Activated T-helper 9 cell treated with anti-CD3 and anti-CD28 coated beads, Interleukin-2, amount 50 U/mL, for 16 hours (primary cell): ENCODE data around the gene ANTXR1.

Experiments
- DNase-seq: peaks from one replicate; pipeline ENCODE4 v3.0.0-alpha.2; 2020; ENCODE audit warnings: low read depth

Gene ANTXR1

DNA sequence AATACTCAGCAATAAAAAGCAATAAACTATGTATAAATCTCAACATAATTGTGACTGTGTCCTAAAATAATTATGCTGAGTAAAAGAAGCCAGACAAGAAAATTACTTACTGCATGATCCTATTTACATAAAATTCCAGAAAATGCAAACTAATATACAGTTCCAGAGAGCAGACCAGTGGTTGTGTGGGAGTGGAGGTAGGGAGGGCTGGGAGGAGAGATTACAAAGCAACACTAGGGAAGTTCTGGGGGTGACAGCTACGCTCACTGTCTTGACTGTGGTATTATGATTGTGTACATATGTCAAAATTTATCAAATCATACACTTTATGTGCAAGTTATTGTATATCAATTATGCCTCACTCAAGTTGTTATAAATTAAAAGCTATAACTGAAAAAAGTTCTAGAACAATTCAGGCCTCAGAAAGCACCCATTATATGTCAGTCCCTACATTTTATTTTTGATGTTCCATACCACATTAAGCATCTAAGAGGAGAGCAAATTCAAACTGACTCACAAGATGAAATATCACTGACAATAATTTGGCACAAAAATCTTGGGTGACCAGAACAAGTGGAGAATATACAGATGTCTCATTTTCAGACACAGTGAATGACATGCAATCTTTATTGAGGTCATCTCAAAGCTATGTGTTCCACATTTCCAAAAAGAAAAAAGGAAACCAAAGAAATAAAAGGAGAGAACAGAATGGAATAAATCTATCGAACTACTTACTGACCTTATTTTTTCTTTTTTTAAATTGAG is 85.1 kb downstream of the ANTXR1 start:
- DNase-seq, result no peak

GRCh38 chr2:69099541-69099940 is 86.6 kb downstream of the ANTXR1 start:
- DNase-seq, result no peak

- no peak for DNase-seq
Measured at GRCh38 chr2:69100220-69100723, 87.3 kb downstream of the ANTXR1 start.

DNA sequence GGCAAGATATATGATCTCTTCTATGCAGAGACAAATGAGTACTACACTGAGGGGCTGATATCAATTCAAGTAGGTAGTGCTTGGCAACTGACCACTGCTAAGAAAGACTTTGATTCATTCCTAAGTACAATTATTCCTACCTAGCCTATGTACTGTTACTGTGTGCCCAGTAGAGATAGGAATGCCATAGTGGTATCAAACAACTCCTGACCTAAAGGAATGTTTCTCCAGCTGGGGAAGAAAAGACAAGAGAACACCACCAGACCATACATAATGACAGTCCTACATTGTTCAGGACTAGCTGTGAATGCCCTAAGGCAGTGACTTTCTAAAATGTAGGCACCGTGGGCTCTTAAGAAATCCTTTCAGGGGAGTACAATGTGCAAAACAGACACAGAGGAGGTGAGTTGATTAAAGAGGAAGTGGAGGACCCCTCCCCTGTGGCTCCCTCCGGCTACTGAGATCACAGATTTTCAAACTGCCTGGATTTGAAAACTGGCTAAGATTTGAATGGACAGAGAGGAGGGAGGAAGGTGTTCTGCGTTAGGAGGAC is 89.1 kb downstream of the ANTXR1 start:
- DNase-seq, result no peak

DNA sequence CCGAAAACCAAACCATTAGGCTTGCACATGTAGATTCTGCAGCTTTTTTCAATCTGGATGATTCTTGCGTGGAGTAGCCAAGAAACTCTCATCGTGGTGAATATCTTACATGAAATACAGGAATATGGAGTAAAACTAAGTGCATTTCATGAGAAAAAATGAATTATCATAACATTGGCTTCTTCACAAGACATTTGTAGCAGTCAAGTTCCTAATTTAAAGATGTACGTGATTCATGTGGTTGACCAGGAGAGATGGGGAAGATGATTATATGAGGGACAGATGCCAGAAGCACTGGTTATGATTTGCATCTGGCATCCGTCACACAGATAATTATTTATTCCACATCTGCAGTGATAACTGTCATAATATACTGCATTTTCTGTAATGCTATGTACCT is 90.4 kb downstream of the ANTXR1 start:
- DNase-seq, result no peak

DNA sequence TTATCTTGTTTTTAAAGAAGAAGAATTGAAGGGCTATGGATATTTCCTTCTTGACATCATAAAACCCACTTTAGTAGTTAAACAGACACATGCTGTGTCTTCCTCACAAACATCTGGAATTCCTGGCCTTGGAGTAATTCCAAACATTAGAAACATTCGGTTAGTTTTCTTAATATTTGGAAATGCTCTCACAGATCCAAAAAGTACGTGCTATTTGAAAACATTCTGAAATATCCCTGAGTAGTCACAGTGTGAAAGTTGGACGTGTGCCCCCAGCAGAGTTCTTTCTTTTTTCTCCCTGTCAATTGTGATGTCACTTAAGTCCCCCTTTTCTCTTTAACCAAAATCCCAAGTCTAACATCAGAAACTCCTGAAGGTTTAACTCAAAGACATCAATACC is 91.3 kb downstream of the ANTXR1 start:
- no peak for DNase-seq

DNA sequence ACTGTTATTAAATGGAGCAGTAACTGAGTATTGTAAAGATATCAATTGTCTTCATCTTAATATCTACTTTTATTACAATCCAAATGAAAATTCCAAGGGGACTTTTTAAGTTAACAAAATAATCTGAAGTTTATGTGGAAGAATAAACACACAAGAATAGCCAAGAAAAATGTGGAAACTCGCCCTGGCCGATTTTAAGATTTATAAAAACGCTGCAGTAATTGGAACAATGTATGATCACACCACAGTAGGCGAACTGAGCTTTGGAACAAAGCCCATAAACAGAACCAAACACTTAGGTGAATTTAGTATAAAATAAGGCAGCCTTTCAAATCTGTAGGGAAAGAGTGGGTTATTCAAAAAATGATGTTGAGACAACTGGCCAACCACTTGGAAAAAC is 96.3 kb downstream of the ANTXR1 start:
- DNase-seq, result no peak

DNA sequence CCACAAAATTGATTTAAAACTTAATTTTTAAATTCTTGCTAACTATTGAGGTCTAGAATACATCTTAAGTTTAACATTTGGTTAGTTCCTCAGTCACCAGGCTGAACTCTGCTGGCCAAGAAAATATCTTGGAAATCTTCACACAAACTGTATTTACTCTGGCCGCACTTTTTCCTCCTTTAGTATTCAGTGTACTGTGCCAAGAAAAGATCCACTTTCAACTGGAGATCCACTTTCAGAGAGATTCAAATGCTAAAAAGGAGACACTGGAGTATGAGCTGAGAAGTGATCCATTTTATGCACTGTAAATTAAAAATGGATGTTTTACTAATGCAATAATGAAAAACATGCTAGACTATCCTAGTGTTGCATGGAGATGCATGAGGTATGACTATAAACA is 98.1 kb downstream of the ANTXR1 start:
- no peak for DNase-seq

DNA sequence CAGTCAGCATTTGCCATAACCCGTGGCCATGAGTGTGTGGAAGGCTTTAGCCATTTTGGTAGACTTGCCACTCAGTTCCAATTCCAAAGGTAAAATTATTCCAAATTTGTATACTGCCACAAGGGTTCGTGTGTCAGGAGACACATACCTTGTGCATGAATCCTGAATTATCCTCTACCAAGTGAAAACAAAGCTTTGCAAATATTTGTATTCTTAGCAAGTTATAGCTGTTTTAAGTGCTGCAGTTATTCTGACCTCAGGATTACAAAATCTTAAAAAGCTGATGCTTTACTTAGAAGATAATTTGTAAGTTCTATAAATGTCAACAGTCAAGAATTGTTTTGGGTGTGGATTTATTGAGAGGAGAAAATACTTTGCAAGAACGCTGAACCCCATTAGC is 100.6 kb downstream of the ANTXR1 start:
- DNase-seq, result no peak

GRCh38 chr2:69114534-69114933 is 101.6 kb downstream of the ANTXR1 start:
- no peak for DNase-seq

GRCh38 chr2:69116438-69116837 is 103.5 kb downstream of the ANTXR1 start:
- no peak for DNase-seq

DNA sequence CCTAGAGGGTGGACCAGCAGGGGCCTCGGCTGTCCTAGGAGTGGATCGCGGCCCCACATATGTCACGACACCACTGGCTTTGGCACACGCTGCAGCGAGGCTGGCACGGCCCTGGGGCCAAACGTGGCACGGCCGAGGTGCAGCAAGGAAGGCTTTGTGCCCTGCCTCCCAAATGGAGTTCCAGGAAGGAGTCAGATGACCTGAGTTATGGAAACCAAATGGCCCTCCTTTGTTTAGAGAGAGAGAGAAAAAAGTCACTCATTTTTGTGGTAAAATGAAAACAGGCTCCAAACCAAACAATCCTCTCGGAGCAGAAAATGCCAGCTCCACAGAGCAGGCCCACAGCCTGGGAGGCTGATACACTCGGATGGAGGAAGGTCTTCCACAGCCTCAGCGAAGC is 105.6 kb downstream of the ANTXR1 start:
- no peak for DNase-seq

DNA sequence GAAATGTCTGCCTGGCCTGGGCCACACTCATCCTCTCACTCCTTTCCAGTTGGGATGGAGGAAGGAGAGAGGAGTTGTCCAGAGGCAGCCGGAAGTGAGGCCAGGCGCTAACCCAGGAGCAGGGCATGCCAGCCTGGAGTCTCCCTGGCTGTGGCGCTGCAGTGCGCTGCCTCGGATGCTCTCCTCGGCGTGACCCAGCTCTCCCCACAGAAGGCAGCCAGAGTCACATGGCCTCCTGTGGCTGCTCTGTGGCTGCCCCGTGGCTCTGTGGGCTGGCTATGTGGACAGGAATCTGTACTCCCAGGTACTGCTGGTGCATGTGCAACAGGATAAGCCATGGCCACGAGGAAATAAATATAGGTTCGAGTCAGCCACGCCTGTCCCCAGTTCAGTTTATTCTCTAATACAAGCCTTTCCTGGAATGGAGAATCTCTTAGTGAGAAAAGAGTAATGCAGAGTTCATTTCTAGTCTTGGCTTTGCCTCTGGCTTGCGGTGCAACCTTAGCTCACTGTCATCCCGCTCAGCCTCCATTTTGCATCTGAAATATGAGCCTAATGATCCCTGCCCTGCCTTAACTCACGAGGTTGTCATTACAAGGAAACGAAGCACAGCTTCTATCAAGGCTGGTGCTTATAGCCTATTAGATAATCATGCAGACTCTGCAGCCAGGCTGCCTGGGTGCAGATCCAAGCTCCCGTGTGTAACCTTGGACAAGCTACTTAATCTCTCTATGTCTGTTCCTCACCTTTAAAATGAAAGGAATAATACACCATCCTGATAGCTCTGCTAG is 106.3 kb downstream of the ANTXR1 start:
- no peak for DNase-seq

- DNase-seq, result no peak
Measured at GRCh38 chr2:69122271-69122670, 109.3 kb downstream of the ANTXR1 start.

- DNase-seq, result no peak
Measured at GRCh38 chr2:69123182-69123581, 110.2 kb downstream of the ANTXR1 start.

GRCh38 chr2:69124343-69124742 is 111.4 kb downstream of the ANTXR1 start:
- no peak for DNase-seq

- DNase-seq, result no peak
Measured at GRCh38 chr2:69125816-69126215, 112.8 kb downstream of the ANTXR1 start.

DNA sequence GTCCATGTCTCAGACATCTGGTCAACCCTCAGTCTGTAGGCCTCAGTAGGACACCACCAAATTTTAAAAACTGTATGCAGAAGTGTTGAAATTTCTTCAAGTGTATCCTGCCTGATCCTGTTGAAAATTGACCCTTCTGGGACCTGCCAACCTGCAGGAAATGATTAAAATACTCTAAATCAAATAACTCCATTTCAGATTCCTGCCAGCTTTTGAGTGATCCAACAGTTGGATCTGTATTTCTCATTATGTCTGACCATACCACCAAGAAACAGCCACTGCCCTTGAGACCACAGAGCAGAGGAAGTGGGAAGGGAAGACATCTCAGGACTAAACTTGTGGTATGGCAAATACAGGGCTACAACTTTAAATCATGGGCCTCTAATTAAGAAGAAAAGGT is 113.4 kb downstream of the ANTXR1 start:
- DNase-seq, result no peak

DNA sequence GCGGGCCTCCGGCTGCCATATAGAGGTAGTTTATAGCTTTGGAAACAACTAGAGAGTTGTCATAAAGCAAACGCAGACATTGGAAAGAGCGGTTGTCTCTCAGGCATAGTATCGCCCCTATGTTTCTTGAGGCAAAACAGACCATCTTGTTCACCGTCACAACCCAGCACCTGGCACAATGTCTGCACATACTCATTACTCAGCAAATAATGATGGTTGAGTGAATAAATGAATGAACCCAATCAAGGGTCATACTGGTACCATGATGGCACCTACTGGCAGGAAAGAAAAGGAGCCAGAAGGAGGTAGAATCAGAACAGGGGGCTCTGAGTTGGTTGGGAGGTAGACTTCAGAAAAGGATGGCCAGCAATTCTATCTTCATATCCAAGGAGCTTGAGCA is 118.5 kb downstream of the ANTXR1 start:
- DNase-seq, result no peak

DNA sequence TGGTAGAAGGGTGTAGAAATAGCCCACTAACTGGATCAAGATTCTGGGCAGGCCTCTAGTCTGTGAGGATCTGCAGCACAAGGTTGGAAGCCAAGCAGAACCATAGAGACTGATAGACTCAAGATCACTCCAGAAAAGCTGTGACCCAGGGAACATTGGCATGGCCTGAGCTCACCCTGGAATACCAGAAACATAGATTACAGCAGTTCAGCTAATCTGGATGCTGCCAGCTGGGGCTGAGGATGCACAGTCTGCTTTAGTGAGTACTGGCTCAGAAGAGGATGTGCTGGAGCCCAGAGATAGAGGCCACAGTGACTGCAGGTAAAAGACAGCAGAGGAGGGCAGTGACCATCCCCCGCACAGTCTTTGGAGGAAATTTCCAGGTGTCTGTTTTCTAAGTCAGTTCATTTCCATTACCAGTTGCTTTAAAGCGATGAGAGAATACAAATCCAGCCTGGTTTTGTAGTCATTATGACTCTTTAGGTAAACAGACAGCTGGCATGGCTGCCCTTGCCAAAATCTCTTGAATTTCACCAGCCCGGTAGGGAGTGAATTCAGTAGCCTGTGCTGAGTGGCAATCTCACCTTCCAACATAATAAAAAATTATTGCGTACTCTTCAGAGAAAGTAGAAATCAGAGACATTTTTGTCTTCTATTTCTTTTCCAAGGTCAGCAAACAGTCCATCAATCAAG is 119.2 kb downstream of the ANTXR1 start:
- no peak for DNase-seq

GRCh38 chr2:69132960-69133590 is 120.1 kb downstream of the ANTXR1 start:
- no peak for DNase-seq

GRCh38 chr2:69133898-69134297 is 120.9 kb downstream of the ANTXR1 start:
- DNase-seq, result no peak
